Activated T-cell treated with anti-CD3 and anti-CD28 coated beads, Interleukin-2, amount 50 U/mL, for 1 hour (primary cell): Measurements from ENCODE around the gene TBC1D17.

Source experiments
- DNase-seq: peaks from one replicate; pipeline ENCODE4 v3.0.0-alpha.2; 2020

TBC1D17 gene

DNA sequence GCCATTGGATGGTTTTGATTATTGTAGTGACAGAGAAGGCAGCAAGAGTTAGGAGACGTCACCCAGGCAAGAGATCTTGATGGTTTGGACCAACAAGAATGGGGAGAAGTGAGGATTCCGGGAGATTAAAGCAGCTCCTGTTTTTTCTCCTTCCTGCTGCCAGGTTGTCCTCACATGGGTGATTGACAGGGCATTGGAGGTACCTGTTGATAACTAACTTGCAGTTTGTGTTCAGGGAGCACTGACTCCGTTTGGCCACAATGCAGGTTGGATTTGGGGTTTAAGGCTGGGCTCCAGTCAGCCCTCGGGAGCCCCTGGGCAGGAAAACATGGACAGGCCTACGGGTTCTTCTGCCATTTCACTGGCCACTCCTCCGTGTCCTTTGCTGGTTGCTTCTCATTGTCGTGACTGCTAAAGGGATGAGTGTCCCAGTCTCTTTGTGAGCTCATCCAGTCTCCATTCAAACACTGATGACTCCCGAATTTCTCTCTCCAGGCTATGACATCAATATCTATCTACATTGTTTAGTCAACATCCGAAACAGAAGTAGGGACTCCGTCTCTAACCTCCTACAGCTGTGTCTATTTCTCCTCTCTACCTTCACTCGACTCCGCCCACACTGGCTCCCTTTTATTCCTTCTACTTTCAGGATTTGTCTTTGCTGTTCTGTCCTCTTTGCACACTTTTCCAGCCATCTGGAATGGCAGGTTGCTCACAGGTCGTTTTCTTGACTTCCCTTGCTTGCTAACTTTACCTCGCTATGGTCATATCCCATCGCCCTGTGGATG lies 27.9 kb upstream of the TBC1D17 start:
- DNase-seq = no peak

DNA sequence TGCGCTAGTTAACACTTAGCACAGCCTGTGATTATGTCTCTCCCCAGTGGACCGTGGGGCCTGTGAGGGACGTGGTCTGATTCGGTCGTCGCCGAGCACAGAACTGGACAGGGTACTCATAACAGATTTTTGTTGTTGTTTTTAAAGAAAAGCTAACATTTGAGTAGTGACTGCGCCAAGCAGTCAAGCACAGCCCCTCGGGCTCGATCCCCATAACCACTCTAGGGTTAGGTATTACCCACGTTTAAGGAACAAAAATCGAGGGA lies 27.3 kb upstream of the TBC1D17 start:
- DNase-seq = no peak

DNA sequence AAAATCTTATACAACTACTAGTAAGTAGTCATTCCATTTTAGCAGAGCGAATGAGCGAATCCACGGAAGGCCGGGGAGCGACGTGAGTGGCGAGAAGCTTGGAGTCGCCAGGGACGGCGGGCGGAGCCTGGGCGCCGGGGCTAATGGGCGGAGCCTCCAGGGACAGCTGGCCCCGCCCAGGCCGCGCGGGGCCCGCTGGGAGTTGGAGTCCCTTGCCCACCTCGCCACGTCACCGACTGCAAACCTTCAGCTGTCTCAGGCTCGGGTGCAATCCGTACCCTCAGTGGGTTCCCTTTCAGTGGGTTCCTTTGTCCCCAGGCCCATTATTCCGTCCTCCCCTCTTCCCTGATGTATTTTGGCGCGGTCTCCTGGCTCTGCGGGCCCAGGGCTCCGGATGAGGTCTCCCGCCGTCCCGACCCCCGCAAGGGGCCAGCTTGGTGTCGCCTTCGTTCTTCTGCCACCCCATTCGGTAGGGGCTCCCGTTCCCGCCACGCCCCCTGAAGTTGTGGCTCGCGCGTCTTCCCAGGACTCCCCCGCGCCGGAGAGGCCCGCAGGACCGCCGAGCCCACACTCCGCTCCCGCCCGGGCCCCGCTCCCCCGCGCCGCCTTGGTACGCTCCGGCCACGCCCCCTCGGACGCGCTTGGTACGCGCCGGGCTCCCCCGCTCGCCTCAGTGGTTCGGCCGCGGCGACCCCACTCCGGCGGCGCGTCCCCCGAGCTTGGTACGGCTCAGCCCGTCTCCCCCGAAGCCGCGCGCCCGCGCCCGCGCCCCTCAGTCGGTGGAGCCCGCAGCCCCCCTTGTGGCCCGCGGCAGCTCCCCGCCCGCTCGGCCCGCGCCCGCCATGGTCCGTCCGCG lies 26.8 kb upstream of the TBC1D17 start, which contains the start of gene PTOV1:
PTOV1 (plus strand) TSS at position 673 of the 856 bp plus-strand sequence.
- peak; percentile 90 for DNase-seq

DNA sequence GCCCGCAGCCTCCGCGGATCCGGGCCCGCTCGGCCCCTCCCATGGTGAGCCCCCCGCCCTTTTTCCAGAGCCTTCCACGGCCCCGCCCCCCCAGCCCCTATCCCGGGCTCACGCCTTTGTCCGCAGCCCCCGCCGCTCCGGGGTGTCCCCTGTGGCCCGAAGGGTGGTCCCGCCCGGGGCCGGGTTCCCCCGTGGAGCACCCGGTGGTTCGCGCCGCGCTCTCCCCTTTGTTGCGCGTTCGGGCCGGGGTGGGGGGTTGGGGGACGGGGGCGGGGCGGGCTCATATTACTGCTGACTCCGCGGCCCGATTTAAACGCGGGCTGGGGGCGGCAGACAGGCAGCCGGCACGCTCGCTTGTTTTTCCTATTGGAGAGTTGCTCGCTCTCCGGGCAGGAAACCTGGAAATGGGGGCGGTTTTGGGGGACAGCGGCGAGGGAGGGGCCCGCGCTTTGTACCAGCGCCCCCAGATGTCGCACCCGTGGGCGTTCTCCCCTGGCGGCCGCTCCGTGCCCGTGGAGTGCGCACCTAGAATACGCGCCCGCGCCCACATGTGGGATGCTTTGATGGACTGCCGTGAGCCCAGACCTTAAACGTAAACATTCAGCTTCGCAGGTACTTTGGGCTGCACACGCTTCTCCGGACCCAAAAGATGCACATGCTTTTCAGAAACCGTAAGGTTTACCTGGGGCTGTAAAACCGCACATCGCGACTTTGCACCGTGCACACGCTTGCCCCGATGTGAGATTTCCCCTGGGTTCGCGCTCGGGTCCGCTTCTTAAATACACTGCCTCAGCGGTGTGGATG lies 25.8 kb upstream of the TBC1D17 start:
- DNase-seq = peak; percentile 49

DNA sequence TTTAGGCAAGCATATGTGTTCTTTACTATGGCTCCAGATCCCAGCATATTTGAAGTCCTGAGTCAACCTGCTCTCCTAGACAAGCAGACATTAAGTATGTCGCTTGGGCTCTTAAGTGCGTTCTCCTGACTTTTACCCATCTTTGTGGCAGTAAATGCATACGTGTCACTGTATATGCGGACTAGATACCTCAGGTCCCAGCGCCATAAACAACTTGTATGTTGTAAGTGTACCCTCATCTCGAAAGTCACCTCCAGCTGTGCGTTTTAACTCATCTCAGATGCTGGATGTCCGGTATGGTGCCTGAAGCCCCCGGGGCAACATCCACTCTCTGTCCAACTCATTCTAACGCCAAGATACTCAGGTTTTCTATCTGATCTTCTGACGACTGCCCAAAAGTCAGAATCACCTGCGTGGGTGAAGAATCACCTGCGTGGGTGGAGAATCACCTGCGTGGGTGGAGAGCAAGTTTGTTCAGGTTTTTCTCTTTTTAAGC lies 24.8 kb upstream of the TBC1D17 start:
- no peak for DNase-seq

DNA sequence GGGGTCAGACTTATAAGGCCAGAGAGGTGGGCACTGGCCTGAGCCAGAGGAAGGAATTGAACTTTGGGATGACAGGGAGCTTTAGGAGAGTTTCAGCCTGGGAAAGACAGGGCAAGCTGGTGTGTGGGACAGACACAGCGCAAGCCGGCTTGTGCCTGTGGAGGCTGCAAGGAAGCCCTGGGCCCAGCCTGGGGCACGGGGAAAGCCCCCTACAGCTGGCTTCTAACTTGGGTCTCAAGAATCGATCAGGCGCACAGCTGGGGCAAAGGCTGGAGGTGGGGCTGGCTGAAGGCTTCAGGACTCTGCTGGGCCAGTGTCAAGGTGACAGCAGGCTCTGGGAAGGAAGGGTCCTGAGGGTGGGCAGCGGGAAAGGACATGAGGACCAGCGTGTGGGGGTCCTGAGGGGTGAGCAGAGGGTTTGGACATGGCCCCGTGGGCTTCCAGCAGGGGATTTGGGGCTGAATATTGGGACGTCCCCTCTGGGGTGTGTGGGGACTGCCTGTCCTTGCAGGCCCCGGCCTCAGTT lies 23.6 kb upstream of the TBC1D17 start:
- no peak for DNase-seq

GRCh38 chr19:49854378-49855263 lies 22.9 kb upstream of the TBC1D17 start:
- no peak for DNase-seq

DNA sequence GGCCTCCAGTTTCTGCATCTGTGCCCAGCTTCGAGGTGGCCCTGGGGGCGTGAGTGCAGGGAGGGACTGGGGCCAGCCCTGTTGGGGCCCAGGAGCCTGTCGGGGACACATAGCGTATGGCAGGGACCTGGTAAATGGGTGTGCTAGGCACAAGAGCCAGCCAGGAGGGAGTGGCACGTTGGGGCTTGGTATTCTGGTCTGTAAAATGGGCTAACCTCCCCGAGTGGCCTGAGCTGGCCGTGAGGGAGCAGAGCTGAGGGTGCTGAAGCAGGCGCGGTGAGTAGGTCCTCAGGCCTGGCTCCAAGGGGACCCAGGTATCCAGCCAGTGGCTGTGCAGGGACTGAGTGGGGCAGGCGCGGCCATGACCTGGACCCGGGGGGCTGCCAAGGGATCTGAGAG lies 22.2 kb upstream of the TBC1D17 start:
- no peak for DNase-seq

- no peak for DNase-seq
These were observed 21.6 kb upstream of the TBC1D17 start for GRCh38 chr19:49855676-49856573.

GRCh38 chr19:49856574-49857021 lies 20.9 kb upstream of the TBC1D17 start:
- no peak for DNase-seq

DNA sequence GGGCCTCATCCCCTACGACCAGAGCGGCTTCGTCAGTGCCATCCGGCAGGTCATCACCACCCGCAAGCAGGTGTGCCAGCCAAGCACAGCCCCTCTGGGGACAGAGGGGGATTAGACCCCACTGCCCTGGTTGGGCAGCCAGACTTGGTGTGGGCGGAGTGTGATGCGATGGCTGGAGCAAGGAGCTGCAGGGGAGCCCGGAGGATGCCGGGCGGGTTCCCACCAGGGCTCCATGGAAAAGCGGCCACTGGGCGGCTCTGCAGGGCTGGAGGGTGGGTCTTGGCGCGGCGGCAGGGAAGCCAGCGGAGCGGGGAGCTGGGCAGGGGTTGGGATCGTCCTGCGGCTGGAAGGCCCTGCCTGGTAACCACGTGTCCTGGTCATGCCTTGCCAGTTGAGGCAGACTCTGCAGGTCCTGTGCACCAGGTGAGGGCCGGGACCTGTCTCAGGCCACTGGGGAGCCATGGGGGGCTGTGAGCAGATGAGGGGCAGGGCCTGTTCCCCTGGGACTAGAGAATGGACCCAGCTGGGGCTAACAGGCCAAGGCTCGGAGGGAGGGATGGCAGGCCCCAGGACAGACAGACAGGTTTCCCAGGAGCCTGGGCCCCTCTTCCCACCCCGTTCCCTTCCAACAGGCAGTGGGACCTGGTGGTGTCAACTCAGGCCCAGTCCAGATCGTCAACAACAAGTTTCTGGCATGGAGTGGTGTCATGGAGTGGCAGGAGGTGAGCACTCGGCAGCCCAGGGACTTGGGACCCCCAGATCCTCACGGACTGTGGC lies 20.3 kb upstream of the TBC1D17 start:
- no peak for DNase-seq

DNA sequence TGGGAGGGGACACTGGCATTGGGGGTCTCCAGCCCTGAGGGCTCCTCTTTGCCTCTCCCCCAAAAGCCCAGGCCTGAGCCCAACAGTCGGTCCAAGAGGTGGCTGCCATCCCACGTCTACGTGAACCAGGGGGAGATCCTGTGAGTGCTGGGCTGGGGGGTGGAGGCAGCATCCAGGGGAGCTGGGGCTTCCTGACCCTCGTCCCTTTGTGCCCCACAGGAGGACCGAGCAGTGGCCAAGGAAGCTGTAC lies 19.7 kb upstream of the TBC1D17 start:
- no peak for DNase-seq

DNA sequence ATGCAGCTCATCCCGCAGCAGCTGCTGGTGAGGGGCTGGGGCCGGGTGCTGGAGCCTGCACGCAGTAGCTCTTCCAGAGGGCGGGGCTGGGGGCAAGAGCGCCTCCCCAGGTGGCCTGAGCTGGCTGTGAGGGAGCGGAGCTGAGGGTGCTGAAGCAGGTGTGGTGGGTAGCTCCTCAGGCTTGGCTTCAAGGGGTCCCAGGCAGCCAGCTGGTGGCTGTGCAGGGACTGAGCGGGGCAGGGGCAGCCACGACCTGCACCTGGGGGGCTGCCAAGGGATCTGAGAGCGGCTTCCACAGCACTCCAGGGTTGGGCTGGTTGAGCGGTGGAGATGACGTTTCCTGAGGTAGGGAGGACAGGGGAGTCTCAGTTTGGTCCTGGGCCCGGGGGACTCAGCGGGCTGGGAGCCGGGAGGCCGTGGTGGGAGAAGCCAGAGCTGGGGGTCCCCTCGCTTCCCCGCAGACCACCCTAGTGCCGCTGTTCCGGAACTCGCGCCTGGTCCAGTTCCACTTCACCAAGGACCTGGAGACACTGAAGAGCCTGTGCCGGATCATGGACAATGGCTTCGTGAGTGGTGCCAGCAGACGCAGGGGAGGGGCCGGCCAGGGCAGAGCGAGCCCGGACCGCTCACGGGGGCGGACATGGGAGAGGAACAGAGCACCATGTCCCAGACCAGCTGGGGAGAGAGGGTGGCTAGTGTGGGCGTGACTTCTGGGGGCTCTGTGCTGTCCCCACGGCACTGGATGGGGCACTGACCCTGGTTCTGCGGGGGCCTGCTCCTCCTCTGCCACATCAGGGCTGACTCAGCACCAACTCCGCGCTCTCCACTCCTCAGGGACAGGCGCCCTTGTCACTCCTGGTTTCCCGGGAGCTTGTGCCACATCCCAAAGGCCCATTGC lies 19.2 kb upstream of the TBC1D17 start:
- no peak for DNase-seq

- no peak for DNase-seq
These were observed 17.7 kb upstream of the TBC1D17 start for GRCh38 chr19:49859682-49860335.

- no peak for DNase-seq
These were observed 17.0 kb upstream of the TBC1D17 start for GRCh38 chr19:49860336-49861102.

- no peak for DNase-seq
These were observed 16.4 kb upstream of the TBC1D17 start for GRCh38 chr19:49861107-49861506.

DNA sequence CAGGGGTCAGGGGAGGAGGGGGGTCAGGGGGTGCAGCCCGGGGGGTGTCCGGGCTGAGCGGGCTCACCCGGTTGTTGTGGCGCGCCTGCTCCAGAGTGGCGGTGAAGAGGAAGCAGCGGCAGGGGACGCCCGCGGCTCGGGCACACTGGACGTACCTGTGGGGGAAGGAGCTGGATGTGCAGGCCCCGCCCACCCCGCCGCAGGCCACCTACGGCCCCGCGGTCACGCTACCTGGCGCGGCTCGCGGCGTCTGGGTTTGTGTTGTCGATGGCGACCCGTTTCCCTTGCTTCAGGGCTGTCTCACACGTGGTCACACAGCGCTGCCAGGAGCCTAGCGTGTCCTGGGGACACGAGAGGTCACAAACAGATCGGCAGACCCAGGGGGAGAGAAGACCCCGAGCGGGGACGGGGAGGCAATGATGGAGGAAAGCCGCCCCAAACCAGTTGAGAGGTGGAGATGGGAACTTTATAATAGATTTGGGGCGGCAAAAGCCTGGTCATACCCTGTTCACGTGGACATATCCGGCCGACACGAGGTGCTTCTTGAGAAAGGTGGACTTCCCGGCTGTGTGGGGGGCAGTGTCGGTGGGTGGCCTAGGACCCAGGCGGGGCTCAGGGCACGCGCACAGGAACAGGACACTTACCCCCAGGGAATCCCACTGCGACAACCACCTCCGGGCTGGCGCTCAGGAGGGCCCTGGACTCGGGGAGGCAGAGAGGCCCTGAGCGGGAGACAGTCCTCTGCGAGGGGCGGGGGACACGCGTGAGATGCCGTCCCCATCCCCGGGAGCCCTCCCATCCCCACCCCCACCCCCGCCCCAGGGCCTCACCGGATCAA lies 15.7 kb upstream of the TBC1D17 start:
- no peak for DNase-seq
